CD14-positive monocyte (primary cell): Measurements from ENCODE around the gene CHRNA1. TPM values are rescaled to one million over a fixed set of nuclear protein-coding genes. Genes with fewer than 3 reads are reported as not detected.

Experiments
- DNase-seq, 3 donors: peaks; one replicate each; pipeline ENCODE4 v3.0.0-alpha.2; 2011 to 2022
- H2AFZ ChIP-seq: 2 replicates; pipeline ENCODE4 v1.6.0; 2012; ENCODE audit warnings: mild to moderate bottlenecking, low read depth, low read length, inconsistent platforms; ENCODE audit not compliant: insufficient read depth, poor library complexity, severe bottlenecking
- H3K27ac ChIP-seq, 2 donors: 1 replicate in 1 of 2; 2 replicates in 1 of 2; pipeline ENCODE4 v1.5.1; 2012 to 2013; ENCODE audit warnings: low read length in 2 of 2, control low read depth in 1 of 2, inconsistent platforms in 1 of 2, low read depth in 1 of 2, mild to moderate bottlenecking in 1 of 2
- H3K27me3 ChIP-seq, 2 donors: one replicate each; pipeline versions ENCODE4 v1.6.0 to v1.6.1; 2011 to 2013; ENCODE audit warnings: low read length in 2 of 2; ENCODE audit not compliant: control insufficient read depth in 2 of 2, insufficient read depth in 2 of 2
- H3K36me3 ChIP-seq, 2 donors: replicated peaks in 1 of 2; 1 replicate in 1 of 2; 2 replicates in 1 of 2; pipeline versions ENCODE4 v1.5.1 to v1.6.1; 2012 to 2013; ENCODE audit warnings: low read length in 2 of 2, control low read depth in 1 of 2, inconsistent platforms in 1 of 2, mild to moderate bottlenecking in 1 of 2; ENCODE audit not compliant: insufficient read depth in 2 of 2, control insufficient read depth in 1 of 2
- H3K4me1 ChIP-seq, 2 donors: 1 replicate in 1 of 2; 2 replicates in 1 of 2; pipeline versions ENCODE4 v1.5.1 to v1.6.1; 2012 to 2013; ENCODE audit warnings: low read length in 2 of 2, control low read depth in 1 of 2, inconsistent platforms in 1 of 2, mild to moderate bottlenecking in 1 of 2, moderate library complexity in 1 of 2; ENCODE audit not compliant: insufficient read depth in 2 of 2, control insufficient read depth in 1 of 2
- H3K4me2 ChIP-seq: replicated peaks from 2 replicates; pipeline ENCODE3; 2012; ENCODE audit warnings: low read length, moderate library complexity, mild to moderate bottlenecking; ENCODE audit not compliant: poor library complexity, severe bottlenecking; ENCODE audit errors: extremely low read depth
- H3K4me3 ChIP-seq, 3 experiments: fragments of 200-600 bp in 1 of 3; sonication (generic) in 1 of 3; replicated peaks in 1 of 3; 1 replicate in 2 of 3; 2 replicates in 1 of 3; pipeline ENCODE4 v1.5.1; 2011 to 2013; ENCODE audit warnings: low read length in 3 of 3, mild to moderate bottlenecking in 3 of 3, control low read depth in 2 of 3, low read depth in 2 of 3, inconsistent platforms in 1 of 3, moderate library complexity in 1 of 3
- H3K79me2 ChIP-seq: 2 replicates; pipeline ENCODE4 v1.6.0; 2012; ENCODE audit warnings: mild to moderate bottlenecking, control low read depth, inconsistent platforms, low read length, moderate library complexity; ENCODE audit not compliant: insufficient read depth
- H3K9ac ChIP-seq: 2 replicates; pipeline ENCODE4 v1.6.0; 2017; ENCODE audit warnings: low read length, mild to moderate bottlenecking; ENCODE audit not compliant: insufficient read depth, poor library complexity, severe bottlenecking
- H3K9me3 ChIP-seq, 2 donors: replicated peaks in 1 of 2; 1 replicate in 1 of 2; 2 replicates in 1 of 2; pipeline versions ENCODE4 v1.5.1 to v1.6.1; 2012 to 2013; ENCODE audit warnings: low read length in 2 of 2, control low read depth in 1 of 2; ENCODE audit not compliant: control insufficient read depth in 1 of 2, insufficient read depth in 1 of 2
- H4K20me1 ChIP-seq: 2 replicates; pipeline ENCODE4 v1.6.0; 2012; ENCODE audit warnings: mild to moderate bottlenecking, low read length, control low read depth, moderate library complexity; ENCODE audit not compliant: insufficient read depth
- H3K27ac Mint-ChIP-seq, 7 donors: one replicate each; pipeline ENCODE4 v1.8.0; 2020; ENCODE audit warnings: mild to moderate bottlenecking in 7 of 7, mixed read lengths in 7 of 7, moderate library complexity in 6 of 7, inconsistent platforms in 2 of 7
- H3K27me3 Mint-ChIP-seq, 3 donors: one replicate each; pipeline ENCODE4 v1.8.0; 2021 to 2022; ENCODE audit warnings: low read depth in 3 of 3, mild to moderate bottlenecking in 3 of 3, mixed read lengths in 3 of 3, moderate library complexity in 3 of 3, inconsistent platforms in 1 of 3
- H3K36me3 Mint-ChIP-seq, 2 donors: one replicate each; pipeline ENCODE4 v1.8.0; 2020; ENCODE audit warnings: mixed read lengths in 2 of 2, inconsistent platforms in 1 of 2, mild to moderate bottlenecking in 1 of 2
- H3K4me1 Mint-ChIP-seq: one replicate; pipeline ENCODE4 v1.8.0; 2020; ENCODE audit warnings: mild to moderate bottlenecking, mixed read lengths
- H3K4me3 Mint-ChIP-seq, 2 donors: one replicate each; pipeline ENCODE4 v1.8.0; 2020; ENCODE audit warnings: mild to moderate bottlenecking in 2 of 2, mixed read lengths in 2 of 2, moderate library complexity in 1 of 2
- H3K9me3 Mint-ChIP-seq, 7 donors: one replicate each; pipeline ENCODE4 v1.8.0; 2020 to 2022; ENCODE audit warnings: mixed read lengths in 7 of 7, mild to moderate bottlenecking in 6 of 7, moderate library complexity in 6 of 7, inconsistent platforms in 2 of 7
- CTCF ChIP-seq: fragments of 200-600 bp; IDR thresholded peaks from one replicate; pipeline ENCODE4 v1.8.0; 2022; ENCODE audit warnings: antibody characterized with exemption, mild to moderate bottlenecking
- WGBS: methylation state at CpG from one replicate; pipeline ENCODE4 v1.1.5; 2013; ENCODE audit warnings: missing lambda C conversion rate; ENCODE audit not compliant: insufficient coverage; 5-methylcytosine and 5-hydroxymethylcytosine counted together
- intact Hi-C, 2 donors: fragments of 100-400 bp; cut with micrococcal nuclease; formaldehyde crosslinking; loops; one replicate each; pipeline versions ENCODE4 v1.15.0 to v1.15.1; 2023
- polyA plus RNA-seq, 3 donors: library from polyadenylated mRNA; depleted of rRNA in 1 of 3; unstranded in 2 of 3; stranded (reverse) in 1 of 3; fragments of 300-500 nt in 2 of 3; fragments of >200 nt in 1 of 3; fragmentation: Illumina TruSeq in 2 of 3; gene quantifications; 1 replicate in 2 of 3; 2 replicates in 1 of 3; pipeline ENCODE4 v1.2.3, GENCODE V29; 2012 to 2021

The CHRNA1 gene
- polyA plus RNA-seq, 3 donors, result not detected

- Mint-ChIP-seq H3K4me3 (no peak overlapping the region), H3K27ac (no peak overlapping the region), H3K9me3 (peaks cover 0 to 1% (median 0%) of the 10 kb centered on the region in 7 donors), H3K27me3 (peaks cover 2 to 6% (median 3%) of the 10 kb centered on the region in 3 donors), H3K36me3 (no peaks in the 10 kb centered on the region), H3K4me1 (peaks cover 19% of the 10 kb centered on the region)
- no peak for TF ChIP-seq CTCF
- Histone ChIP-seq H3K4me2 (no peak overlapping the region), H3K27ac (no peak overlapping the region), H3K36me3 (no peaks in the 10 kb centered on the region), H4K20me1 (no peaks in the 10 kb centered on the region), H3K9ac (no peak overlapping the region), H3K4me3 (no peak overlapping the region), H3K4me1 (peaks cover 10 to 11% of the 10 kb centered on the region in 2 donors), H3K9me3 (no peaks in the 10 kb centered on the region), H3K27me3 (peaks cover 0 to 3% of the 10 kb centered on the region in 2 donors), H3K79me2 (no peaks in the 10 kb centered on the region), H2AFZ (no peak overlapping the region)
- no peak for DNase-seq
- 90% methylated on average over 6 of the region's 7 CpGs for WGBS
- intact Hi-C loops, result no loop called here
These were observed 16.6 kb upstream of the CHRNA1 start for GRCh38 chr2:174780856-174781255.

GRCh38 chr2:174780191-174780840, 16.0 kb upstream of the CHRNA1 start:
- H3K4me3 ChIP-seq, result no peak overlapping the region
- H3K79me2 ChIP-seq, result no peaks in the 10 kb centered on the region
- H3K9me3 ChIP-seq, result no peaks in the 10 kb centered on the region
- 100% methylated on average over 1 of the region's 5 CpGs for WGBS
- DNase-seq, result no peak
- no peak overlapping the region for H3K9ac ChIP-seq
- H3K36me3 ChIP-seq, result no peaks in the 10 kb centered on the region
- H3K4me1 ChIP-seq, result peaks cover 10 to 11% of the 10 kb centered on the region in 2 donors
- H3K27me3 ChIP-seq, result no peaks in the 10 kb centered on the region
- H3K4me3 Mint-ChIP-seq, result no peak overlapping the region
- no peaks in the 10 kb centered on the region for H4K20me1 ChIP-seq
- intact Hi-C loops, result no loop called here
- no peaks in the 10 kb centered on the region for H3K36me3 Mint-ChIP-seq
- H3K27ac Mint-ChIP-seq, result no peak overlapping the region
- no peaks in the 10 kb centered on the region for H3K9me3 Mint-ChIP-seq
- peaks cover 2 to 6% (median 3%) of the 10 kb centered on the region in 3 donors for H3K27me3 Mint-ChIP-seq
- H3K27ac ChIP-seq, result no peak overlapping the region
- H3K4me1 Mint-ChIP-seq, result peaks cover 19% of the 10 kb centered on the region
- H3K4me2 ChIP-seq, result no peak overlapping the region
- no peak for TF ChIP-seq CTCF
- H2AFZ ChIP-seq, result peak overlapping the region; percentile 12
